GM10266 (cell line): ENCODE data around the gene DCBLD2.
"Not testable (repeated sequence)": the region's sequence is repeated elsewhere in the genome, so short reads cannot be mapped to it uniquely, and the experiment has no call there.

Experiments
- DNase-seq: peaks from one replicate; pipeline ENCODE4 v3.0.0; 2012; ENCODE audit errors: extremely low spot score
- TF ChIP-seq, protein P1 (sequence below): IDR thresholded peaks from 2 replicates; pipeline ENCODE4 v1.5.1; 2012; ENCODE audit warnings: mild to moderate bottlenecking, low read depth; ENCODE audit not compliant: control insufficient read depth, insufficient read depth; ENCODE audit errors: missing control alignments

DCBLD2 gene

DNA sequence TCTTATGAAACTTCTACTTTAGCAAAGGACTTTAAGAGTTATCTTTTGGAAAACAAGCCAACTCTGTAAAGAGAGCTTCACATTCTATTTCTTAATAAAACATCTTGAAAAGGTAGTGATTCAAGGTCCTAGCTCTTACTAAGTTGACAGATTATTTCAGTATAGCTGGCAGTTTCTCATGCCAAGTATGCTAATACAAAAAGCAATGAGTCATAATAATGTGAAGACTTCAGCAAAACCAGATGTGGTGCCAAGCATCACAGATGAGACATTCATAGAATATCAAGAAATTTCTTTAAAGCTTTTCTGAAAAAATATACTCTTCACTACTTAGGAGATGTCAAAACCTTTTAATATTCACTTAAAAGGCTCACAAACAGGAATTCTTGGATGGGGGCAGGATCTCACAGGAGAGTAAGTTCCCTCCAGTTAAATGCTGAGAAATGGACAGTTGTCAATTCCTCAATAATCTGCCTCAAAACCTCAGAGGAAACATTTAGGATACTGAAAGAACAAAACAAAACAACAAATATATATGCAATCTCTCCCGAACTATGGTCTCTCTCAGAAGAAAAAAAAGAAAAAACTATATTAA is 45.6 kb downstream of the DCBLD2 start:
- TF ChIP-seq, protein P1, sequence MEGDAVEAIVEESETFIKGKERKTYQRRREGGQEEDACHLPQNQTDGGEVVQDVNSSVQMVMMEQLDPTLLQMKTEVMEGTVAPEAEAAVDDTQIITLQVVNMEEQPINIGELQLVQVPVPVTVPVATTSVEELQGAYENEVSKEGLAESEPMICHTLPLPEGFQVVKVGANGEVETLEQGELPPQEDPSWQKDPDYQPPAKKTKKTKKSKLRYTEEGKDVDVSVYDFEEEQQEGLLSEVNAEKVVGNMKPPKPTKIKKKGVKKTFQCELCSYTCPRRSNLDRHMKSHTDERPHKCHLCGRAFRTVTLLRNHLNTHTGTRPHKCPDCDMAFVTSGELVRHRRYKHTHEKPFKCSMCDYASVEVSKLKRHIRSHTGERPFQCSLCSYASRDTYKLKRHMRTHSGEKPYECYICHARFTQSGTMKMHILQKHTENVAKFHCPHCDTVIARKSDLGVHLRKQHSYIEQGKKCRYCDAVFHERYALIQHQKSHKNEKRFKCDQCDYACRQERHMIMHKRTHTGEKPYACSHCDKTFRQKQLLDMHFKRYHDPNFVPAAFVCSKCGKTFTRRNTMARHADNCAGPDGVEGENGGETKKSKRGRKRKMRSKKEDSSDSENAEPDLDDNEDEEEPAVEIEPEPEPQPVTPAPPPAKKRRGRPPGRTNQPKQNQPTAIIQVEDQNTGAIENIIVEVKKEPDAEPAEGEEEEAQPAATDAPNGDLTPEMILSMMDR = no peak
- no peak for DNase-seq

DNA sequence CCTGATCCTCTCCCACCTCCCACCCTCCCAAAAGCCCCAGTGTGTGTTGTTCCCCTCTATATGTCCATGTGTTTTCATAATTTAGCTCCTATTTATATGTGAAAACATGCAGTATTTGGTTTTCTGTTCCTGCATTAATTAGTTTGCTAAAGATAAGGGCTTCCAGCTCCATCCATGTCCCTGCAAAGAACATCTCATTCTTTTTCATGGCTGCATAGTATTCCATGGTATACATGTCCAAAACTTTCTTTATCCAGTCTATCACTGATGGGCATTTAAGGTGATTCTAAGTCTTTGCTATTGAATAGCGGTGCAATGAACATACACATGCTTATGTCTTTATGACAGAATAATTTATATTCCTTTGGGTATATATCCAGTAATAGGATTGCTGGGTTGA is 53.4 kb downstream of the DCBLD2 start:
- TF ChIP-seq, protein P1 = no peak
- no peak for DNase-seq

DNA sequence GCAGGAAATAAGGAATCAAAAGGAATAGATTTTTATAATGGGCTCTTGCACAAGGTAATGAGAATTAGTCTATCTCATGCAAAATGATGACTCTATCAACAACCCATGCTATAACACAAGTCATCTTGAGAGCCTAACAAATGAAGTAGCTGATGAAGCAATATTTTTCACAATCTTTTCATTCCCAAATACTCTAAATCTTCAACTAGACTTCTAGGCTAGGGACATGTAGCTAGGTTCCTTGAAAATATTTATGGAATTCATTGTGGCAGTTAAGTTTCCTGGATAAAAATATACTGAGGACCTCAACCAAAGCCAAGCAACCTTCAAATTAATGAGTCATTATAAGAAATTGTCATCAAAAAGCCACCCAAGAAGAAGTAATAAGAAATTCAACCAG is 55.4 kb downstream of the DCBLD2 start:
- TF ChIP-seq, protein P1 = no peak
- DNase-seq = no peak

DNA sequence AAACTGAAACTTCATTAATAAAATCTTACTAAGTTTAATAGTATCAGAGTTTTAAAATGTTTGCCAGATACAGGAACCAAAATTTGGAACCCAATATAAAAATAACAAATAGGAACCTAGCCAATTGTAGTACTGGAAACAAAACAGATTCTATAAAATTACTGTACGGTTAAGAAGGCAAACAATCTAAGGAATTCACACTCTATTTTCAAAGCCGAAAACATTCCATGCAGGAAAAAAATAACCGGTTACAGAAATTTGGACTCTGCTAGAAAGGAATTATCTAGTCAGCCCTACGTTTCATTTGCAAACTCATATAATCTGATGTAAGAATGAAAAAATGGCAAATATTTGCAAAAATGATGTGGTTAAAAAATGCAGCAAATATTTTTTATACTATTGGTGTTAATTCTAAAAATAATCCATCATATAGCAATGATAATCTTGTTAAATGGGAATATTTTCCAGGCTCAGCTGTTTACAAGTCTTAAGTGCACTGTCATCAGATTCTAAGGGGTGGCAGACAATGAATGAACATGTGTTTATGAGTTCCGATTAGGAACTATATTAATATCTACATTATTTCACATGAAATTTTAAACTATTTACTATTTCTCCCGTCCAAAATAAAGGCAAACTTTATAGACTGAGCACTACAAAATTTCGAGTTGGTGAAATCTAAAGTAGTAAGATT is 58.1 kb downstream of the DCBLD2 start:
- no peak for DNase-seq
- TF ChIP-seq, protein P1 = no peak

DNA sequence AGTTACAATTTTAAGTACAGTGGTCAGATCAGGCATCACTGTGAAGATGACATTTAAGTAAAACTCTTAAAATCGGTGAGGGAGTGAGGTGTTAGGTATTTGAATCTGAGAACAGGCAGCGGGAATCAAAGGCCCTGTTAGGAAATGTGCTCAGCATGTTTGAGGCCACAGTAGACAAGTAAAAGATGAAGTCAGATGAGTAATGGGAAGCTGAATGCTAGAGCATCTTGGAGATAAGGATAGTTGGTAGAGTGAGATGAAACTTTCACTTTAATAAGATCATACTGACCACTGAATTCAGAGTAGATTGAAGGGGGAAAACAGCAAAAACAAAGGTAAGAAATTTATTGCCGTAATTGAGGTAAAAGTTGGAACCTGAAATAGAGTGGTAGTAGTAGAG is 61.6 kb downstream of the DCBLD2 start:
- no peak for DNase-seq
- TF ChIP-seq, protein P1 = no peak

DNA sequence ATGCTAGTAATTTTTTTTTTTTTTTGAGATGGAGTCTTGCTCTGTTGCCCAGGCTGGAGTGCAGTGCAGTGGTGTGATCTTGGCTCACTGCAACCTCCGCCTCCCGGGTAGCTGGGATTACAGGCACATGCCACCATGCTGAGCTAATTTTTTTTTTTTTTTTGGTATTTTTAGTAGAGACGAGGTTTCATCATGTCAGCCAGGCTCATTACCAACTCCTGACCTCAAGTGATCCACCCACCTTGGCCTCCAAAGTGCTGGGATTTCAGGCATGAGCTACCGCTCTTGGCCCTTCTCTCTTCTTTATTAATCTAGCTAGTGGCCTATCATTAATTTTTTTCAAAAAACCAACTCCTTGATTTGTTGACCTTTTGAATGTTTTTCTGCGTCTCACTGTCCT is 70.4 kb downstream of the DCBLD2 start:
- DNase-seq = not testable (repeated sequence)

DNA sequence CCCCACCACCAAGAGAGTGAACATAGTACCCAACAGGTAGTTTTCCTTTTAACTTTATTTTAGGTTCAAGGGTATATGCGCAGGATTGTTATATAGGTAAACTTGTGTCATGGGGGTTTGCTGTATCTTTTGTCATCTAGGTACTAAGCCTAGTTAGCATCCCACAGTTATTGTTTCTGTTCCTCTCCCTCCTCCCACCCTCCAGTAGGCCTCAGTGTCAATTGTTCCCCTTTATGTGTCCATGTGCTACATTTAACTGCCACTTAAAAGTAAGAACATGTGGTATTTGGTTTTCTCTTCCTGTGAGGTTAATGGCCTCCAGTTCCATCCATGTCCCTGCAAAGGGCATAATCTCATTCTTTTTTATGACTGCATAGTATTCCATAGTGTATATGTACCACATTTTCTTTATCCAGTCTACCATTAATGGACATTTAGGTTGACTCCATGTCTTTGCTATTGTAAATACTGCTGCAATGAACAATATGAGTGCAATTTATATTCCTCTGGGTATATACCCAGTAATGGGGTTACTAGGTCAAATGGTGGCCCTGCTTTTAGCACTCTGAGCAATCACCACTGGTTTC is 72.2 kb downstream of the DCBLD2 start:
- TF ChIP-seq, protein P1 = no peak
- no peak for DNase-seq
